Esophagus squamous epithelium (tissue), 5 donors: ENCODE measurements around the gene UBL4A. TPM values are rescaled to one million over a fixed set of nuclear protein-coding genes. Genes with fewer than 3 reads are reported as not detected.

Source experiments
- DNase-seq: peaks from one replicate; lab custom pipeline; 2025; lab: John Stamatoyannopoulos, UW
- H3K27ac ChIP-seq, 4 donors: fragments of 200-600 bp; sonication (generic); one replicate each; pipeline ENCODE4 v1.5.1; 2016 to 2019; ENCODE audit warnings: mild to moderate bottlenecking in 1 of 4
- H3K27me3 ChIP-seq, 4 donors: fragments of 200-600 bp; sonication (generic); 1 replicate in 3 of 4; 2 replicates in 1 of 4; pipeline versions ENCODE4 v1.5.1 to v1.6.0; 2017 to 2021; ENCODE audit warnings: antibody characterized with exemption in 1 of 4
- H3K36me3 ChIP-seq, 3 donors: fragments of 200-600 bp; sonication (generic); one replicate each; pipeline ENCODE4 v1.5.1; 2016 to 2019
- H3K4me1 ChIP-seq, 3 donors: fragments of 200-600 bp; sonication (generic); one replicate each; pipeline ENCODE4 v1.5.1; 2017 to 2019
- H3K4me3 ChIP-seq, 4 donors: fragments of 200-600 bp; sonication (generic); 1 replicate in 3 of 4; 2 replicates in 1 of 4; pipeline ENCODE4 v1.5.1; 2016 to 2019; ENCODE audit warnings: mild to moderate bottlenecking in 2 of 4, moderate library complexity in 1 of 4
- H3K9me3 ChIP-seq, 3 donors: fragments of 200-600 bp; sonication (generic); one replicate each; pipeline ENCODE4 v1.5.1; 2016 to 2019
- POLR2A ChIP-seq, 4 donors: fragments of 450-650 bp; IDR thresholded peaks; one replicate each; pipeline ENCODE4 v1.6.1; 2017; ENCODE audit warnings: antibody characterized with exemption in 4 of 4, mild to moderate bottlenecking in 4 of 4, moderate library complexity in 3 of 4
- WGBS, 2 donors: methylation state at CpG; one replicate each; pipeline ENCODE4 v1.1.5; 2018; 5-methylcytosine and 5-hydroxymethylcytosine counted together
- intact Hi-C: fragments of 100-400 bp; cut with DNase I; formaldehyde crosslinking; loops from one replicate; pipeline ENCODE4 v1.15.0; 2022
- total RNA-seq, 4 donors: library from RNA; depleted of rRNA; stranded (reverse); fragments of >200 nt; gene quantifications; one replicate each; pipeline ENCODE4 v1.1.0, GENCODE V29; 2016
- TF ChIP-seq, protein P1 (sequence below), 6 experiments: fragments of 450-650 bp in 4 of 6; fragments of 200-600 bp in 2 of 6; sonication (generic) in 2 of 6; IDR thresholded peaks; one replicate each; pipeline ENCODE4 v1.5.1; 2016 to 2019; ENCODE audit warnings: antibody characterized with exemption in 6 of 6, mild to moderate bottlenecking in 4 of 6, moderate library complexity in 4 of 6
- donor health status: DM: yes; HTN: yes; CAD: no.

UBL4A gene
- total RNA-seq, 4 donors from 2014 or later, result 32.9 to 41.1 (median 38.2) TPM

DNA sequence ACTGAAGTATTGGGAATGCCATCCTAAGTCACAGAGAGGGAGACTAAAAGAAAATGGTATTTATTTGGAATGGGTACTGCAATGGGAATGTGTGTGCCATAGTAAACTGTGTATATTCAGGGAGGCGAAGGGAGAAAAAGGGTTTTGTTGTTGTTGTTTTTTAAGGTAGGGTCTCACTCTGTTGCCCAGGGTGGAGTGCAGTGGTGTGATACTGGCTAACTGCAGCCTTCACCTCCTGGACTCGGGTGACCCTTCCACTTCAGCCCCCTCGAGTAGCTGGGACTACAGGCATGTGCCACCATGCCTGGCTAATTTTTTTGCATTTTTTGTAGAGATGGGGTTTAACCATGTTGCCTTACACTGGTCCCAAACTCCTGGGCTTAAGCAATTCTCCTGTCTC lies 8.3 kb upstream of the UBL4A start:
- intact Hi-C loops, result no loop called here
- no peaks in the 10 kb centered on the region for H3K9me3 ChIP-seq
- 71 to 72% methylated on average over 3 of the region's 3 CpGs for WGBS, 2 donors
- no peaks in the 10 kb centered on the region for H3K27me3 ChIP-seq
- H3K36me3 ChIP-seq, result no peaks in the 10 kb centered on the region
- H3K27ac ChIP-seq, result no peak overlapping the region
- peaks cover 0 to 18% (median 0%) of the 10 kb centered on the region in 3 donors for H3K4me1 ChIP-seq
- H3K4me3 ChIP-seq, result no peak overlapping the region
- DNase-seq, result no peak
- TF ChIP-seq, protein P1, sequence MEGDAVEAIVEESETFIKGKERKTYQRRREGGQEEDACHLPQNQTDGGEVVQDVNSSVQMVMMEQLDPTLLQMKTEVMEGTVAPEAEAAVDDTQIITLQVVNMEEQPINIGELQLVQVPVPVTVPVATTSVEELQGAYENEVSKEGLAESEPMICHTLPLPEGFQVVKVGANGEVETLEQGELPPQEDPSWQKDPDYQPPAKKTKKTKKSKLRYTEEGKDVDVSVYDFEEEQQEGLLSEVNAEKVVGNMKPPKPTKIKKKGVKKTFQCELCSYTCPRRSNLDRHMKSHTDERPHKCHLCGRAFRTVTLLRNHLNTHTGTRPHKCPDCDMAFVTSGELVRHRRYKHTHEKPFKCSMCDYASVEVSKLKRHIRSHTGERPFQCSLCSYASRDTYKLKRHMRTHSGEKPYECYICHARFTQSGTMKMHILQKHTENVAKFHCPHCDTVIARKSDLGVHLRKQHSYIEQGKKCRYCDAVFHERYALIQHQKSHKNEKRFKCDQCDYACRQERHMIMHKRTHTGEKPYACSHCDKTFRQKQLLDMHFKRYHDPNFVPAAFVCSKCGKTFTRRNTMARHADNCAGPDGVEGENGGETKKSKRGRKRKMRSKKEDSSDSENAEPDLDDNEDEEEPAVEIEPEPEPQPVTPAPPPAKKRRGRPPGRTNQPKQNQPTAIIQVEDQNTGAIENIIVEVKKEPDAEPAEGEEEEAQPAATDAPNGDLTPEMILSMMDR (IDR thresholded peaks at IDR 0.05), result no peak
- TF ChIP-seq POLR2A (IDR thresholded peaks at IDR 0.05), result no peak

DNA sequence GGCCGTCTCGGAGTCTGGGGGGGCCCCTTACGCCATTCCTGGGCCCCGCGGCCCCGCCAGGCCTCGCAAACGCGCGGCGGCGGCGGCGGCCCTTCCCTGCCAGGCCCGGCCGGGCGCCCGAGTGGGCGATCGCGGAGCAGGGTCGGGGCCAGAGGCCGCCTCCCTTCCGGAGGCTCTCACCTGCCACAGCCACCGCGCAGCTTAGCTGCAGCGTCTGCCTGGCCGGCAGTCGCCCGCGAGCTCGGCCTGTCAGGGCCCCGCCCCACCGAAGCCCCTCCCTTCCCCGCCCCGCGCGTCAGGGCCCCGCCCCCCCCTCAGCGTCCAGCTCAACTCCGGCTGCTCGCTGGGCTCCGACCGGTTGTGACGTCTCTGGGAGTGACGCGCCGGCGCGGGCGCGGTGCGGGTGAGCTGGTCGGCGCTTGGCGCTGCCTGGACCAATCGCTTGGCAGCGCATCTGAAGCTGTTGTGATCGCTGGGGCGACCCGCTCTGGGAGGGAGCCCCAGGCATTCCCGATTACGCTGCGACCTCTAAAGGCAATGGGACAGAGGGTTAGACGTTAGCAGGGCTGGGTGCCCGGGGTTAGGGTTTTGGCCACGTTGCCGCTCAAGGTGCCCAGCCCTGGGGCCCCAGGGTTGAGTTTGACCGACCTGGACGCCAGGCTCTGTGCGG lies 4.1 kb upstream of the UBL4A start, which contains the start of gene SLC10A3:
TSS of gene SLC10A3 (minus strand) at position 216 of the 670 bp plus-strand sequence. CDS start 1,689 bp downstream, outside the sequence.
- Histone ChIP-seq H3K27ac (peak within 1 kb of the TSS; percentile 94 to 99 (median 97)), H3K4me1 (peaks cover under 1 to 41% (median 10%) of the 10 kb centered on the region in 3 donors), H3K36me3 (peaks cover 0 to 17% (median 0%) of the 10 kb centered on the region in 3 donors), H3K9me3 (no peaks in the 10 kb centered on the region), H3K27me3 (no peaks in the 10 kb centered on the region), H3K4me3 (peak within 1 kb of the TSS; percentile 57 to 80 (median 71))
- intact Hi-C loops, result no loop called here
- DNase-seq, result peak; percentile 62
- TF ChIP-seq, protein P1 (IDR thresholded peaks at IDR 0.05), result no peak
- TF ChIP-seq POLR2A (IDR thresholded peaks at IDR 0.05), result peak in 2 of 4 donors; percentile 93 to 94
- 57% methylated on average over 9 of the region's 71 CpGs; no CpG with 5 or more reads in 1 of the 2 donors for WGBS, 2 donors

DNA sequence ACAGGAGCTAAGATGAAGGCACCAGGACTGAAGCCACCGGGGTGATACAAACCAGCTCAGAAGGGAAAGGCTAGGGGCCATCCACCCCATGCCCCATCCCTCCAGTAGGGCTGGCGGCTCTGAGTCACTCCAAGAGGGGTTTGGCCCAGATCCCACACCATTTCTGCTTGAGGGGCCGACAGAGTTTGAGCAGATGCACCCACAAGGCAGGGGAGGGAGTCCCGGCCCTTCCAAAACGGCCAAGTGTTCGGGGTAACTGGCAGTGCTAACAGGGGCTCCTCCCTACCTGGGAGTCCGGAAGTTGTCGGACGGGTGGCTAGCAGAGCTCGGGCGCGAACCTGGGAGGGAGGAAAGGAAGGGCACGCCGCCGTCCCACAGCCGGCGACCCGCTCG lies 3.6 kb upstream of the UBL4A start:
- no peak for DNase-seq
- no peaks in the 10 kb centered on the region for H3K27me3 ChIP-seq

DNA sequence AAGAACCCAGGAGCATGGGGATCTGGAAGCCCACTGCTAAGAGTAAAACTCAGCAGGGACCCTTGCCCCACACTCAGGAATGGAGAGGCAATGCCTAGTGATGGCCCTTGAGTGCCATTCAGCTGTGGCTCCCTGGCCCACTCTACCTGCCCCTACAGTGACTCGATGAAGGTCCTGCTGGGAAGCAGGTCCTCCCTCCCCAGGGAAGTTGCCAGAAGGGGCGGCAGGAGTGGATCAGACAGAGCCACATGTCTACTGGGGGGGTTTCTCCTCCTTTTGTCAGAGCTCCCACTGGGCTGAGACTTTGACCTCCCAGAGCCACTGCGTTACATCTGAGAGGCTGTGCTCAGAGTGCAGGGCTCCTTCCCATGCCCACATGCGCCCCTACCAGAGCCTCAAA lies 2.8 kb upstream of the UBL4A start:
- H3K4me1 ChIP-seq, result peaks cover 11 to 55% (median 14%) of the 10 kb centered on the region in 3 donors
- peaks cover 0 to 18% (median 0%) of the 10 kb centered on the region in 3 donors for H3K36me3 ChIP-seq
- 83% methylated on average over 1 of the region's 4 CpGs; no CpG with 5 or more reads in 1 of the 2 donors for WGBS, 2 donors

More for the DNA sequence above, 3.6 kb upstream of the UBL4A start:
- peaks cover 0 to 17% (median 0%) of the 10 kb centered on the region in 3 donors for H3K36me3 ChIP-seq
- H3K4me3 ChIP-seq, result peak overlapping the region; percentile 57 to 80 (median 71)
- peak overlapping the region; percentile 91 to 99 (median 97) for H3K27ac ChIP-seq
- no peak for TF ChIP-seq POLR2A (IDR thresholded peaks at IDR 0.05)
- TF ChIP-seq, protein P1 (IDR thresholded peaks at IDR 0.05), result no peak
- WGBS, 2 donors, result 0 to 17% methylated on average over 1 to 2 of the region's 19 CpGs
- peaks cover 6 to 47% (median 10%) of the 10 kb centered on the region in 3 donors for H3K4me1 ChIP-seq
- no peaks in the 10 kb centered on the region for H3K9me3 ChIP-seq
- intact Hi-C loops, result no loop called here

More for the DNA sequence above, 2.8 kb upstream of the UBL4A start:
- TF ChIP-seq, protein P1 (IDR thresholded peaks at IDR 0.05), result no peak
- no peak for TF ChIP-seq POLR2A (IDR thresholded peaks at IDR 0.05)
- Histone ChIP-seq H3K27ac (peak overlapping the region; percentile 91 to 99 (median 97)), H3K4me3 (peak overlapping the region; percentile 57 to 80 (median 71)), H3K27me3 (no peaks in the 10 kb centered on the region), H3K9me3 (no peaks in the 10 kb centered on the region)
- DNase-seq, result no peak
- intact Hi-C loops, result no loop called here
